ENCODE results near the gene CAMKK2. TPM values are rescaled to one million over a fixed set of nuclear protein-coding genes. Genes with fewer than 3 reads are reported as not detected.
"Not testable (repeated sequence)": the region's sequence is repeated elsewhere in the genome, so short reads cannot be mapped to it uniquely, and the experiment has no call there.

CAMKK2 gene
- total and polyA plus RNA-seq, 2 of the 13 experiments (the other 11 are each of a cell fraction or from before 2014, with no cell fraction given): 18.8 to 20.0 TPM

GRCh38 chr12:121314431-121314830 is 17.9 kb upstream of the CAMKK2 start:
- WGBS (ENCODE audit: low lambda C conversion rate): 94% methylated on average over 3 of the region's 3 CpGs
- Histone ChIP-seq H3K79me2 (ENCODE audit: insufficient read depth, low read length) (no peaks in the 10 kb centered on the region), H3K4me1 (ENCODE audit: insufficient read depth, low read length) (peaks cover 10% of the 10 kb centered on the region; the same call in 1 of the 2 replicates), H3K9me3 (ENCODE audit: low read length) (no peaks in the 10 kb centered on the region), H4K20me1 (ENCODE audit: insufficient read depth, low read length) (0 out of 2 replicates have a peak, but pooled peaks cover 2% of the 10 kb centered on the region), H3K36me3 (replicated peaks in 1 of 2; ENCODE audit: control insufficient read depth in 1 of 2, insufficient read depth in 2 of 2, low read length in 2 of 2) (peaks cover 8 to 40% of the 10 kb centered on the region in 2 experiments; a peak in 4 of 5 replicates), H3K4me3 (replicated peaks in 1 of 3; ENCODE audit: insufficient read depth in 1 of 3, low read depth in 2 of 3, low read length in 3 of 3) (no peak overlapping the region), H3K9ac (ENCODE audit: insufficient read depth, low read depth, low read length) (no peak overlapping the region), H2AFZ (ENCODE audit: low read length) (no peak overlapping the region), H3K4me2 (ENCODE audit: low read depth, low read length) (no peak overlapping the region), H3K27me3 (ENCODE audit: control insufficient read depth in 1 of 2, insufficient read depth in 2 of 2, low read length in 2 of 2) (no peaks in the 10 kb centered on the region), H3K27ac (ENCODE audit: extremely low read length, insufficient read depth, low read length) (no peak overlapping the region)
- ChIA-PET POLR2A (no interaction called here), CTCF (ENCODE audit: low intra/inter-chr PET ratio, low total read pairs) (no interaction called here)
- TF ChIP-seq ZNF841 (CRISPR knock-in tag; IDR thresholded peaks at IDR 0.05; ENCODE audit: borderline replicate concordance) (no peak), ZNF451 (CRISPR knock-in tag; IDR thresholded peaks at IDR 0.05) (no peak), GTF3A (CRISPR knock-in tag; conservative IDR thresholded peaks at IDR 0.05) (no peak), ZBTB42 (CRISPR knock-in tag; IDR thresholded peaks at IDR 0.05) (no peak), MAF1 (CRISPR knock-in tag; IDR thresholded peaks at IDR 0.05; ENCODE audit: borderline replicate concordance) (no peak), ZMAT3 (CRISPR knock-in tag; conservative IDR thresholded peaks at IDR 0.05) (no peak), FOXA1 (IDR thresholded peaks at IDR 0.05) (no peak), FOXA1 (CRISPR knock-in tag; IDR thresholded peaks at IDR 0.05) (no peak), ZBTB21 (CRISPR knock-in tag; IDR thresholded peaks at IDR 0.05) (no peak), MAFG (CRISPR knock-in tag; IDR thresholded peaks at IDR 0.05) (no peak)
- no peak for FAIRE-seq
- no peak for DNase-seq (ENCODE audit: low spot score)
- BruUV-seq (replicated peaks): no TSS peak
- no peak for ATAC-seq
- in situ Hi-C loops (cut with HindIII; ENCODE audit: extremely low pct_ligation_motif_present, low pct_unique_long_range_greater_than_20kb) (no loop called here), intact Hi-C loops (cut with micrococcal nuclease; ENCODE audit: unreplicated experiment) (no loop called here)

DNA sequence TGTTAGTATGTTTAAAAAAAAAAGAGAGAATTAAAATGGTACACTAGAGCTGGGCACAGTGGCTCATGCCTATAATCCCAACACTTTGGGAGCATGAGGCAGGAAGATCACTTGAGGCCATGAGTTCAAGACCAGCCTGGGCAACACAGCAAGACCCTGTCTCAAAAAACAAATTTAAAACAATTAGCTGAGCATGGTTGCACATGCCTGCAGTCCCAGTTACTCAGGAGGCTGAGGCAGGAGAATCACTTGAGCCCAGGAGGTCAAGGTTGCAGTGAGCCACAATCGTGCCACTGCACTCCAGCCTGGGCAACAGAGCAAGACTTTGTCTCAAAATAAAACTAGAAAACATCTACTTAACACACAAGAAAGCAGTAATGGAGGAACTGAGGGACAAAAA is 13.7 kb upstream of the CAMKK2 start:
- CTCF ChIA-PET (ENCODE audit: low intra/inter-chr PET ratio, low total read pairs): not testable (repeated sequence)

DNA sequence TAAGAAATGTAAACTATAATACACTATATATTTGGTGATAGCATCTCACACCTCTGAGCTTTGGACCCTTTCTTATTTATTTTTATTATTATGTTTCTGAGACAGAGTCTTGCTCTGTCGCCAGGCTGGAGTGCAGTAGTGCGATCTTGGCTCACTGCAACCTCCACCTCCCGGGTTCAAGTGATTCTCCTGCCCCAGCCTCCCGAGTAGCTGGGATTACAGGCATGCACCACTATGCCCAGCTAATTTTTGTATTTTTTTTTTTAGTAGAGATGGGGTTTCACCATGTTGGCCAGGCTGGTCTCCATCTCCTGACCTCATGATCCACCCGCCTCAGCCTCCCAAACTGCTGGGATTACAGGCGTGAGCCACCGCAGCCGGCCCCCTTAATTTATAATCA is 10.9 kb upstream of the CAMKK2 start:
- H3K36me3 ChIP-seq (replicated peaks in 1 of 2; ENCODE audit: control insufficient read depth in 1 of 2, insufficient read depth in 2 of 2, low read length in 2 of 2): peaks cover 6 to 24% of the 10 kb centered on the region in 2 experiments; a peak in 2 of 5 replicates
- H2AFZ ChIP-seq (ENCODE audit: low read length); CTCF ChIA-PET (ENCODE audit: low intra/inter-chr PET ratio, low total read pairs); H3K79me2 ChIP-seq (ENCODE audit: insufficient read depth, low read length); H4K20me1 ChIP-seq (ENCODE audit: insufficient read depth, low read length); H3K4me3 ChIP-seq (replicated peaks in 1 of 3; ENCODE audit: insufficient read depth in 1 of 3, low read depth in 2 of 3, low read length in 3 of 3); H3K4me2 ChIP-seq (ENCODE audit: low read depth, low read length); H3K27me3 ChIP-seq (ENCODE audit: control insufficient read depth in 1 of 2, insufficient read depth in 2 of 2, low read length in 2 of 2); H3K9ac ChIP-seq (ENCODE audit: insufficient read depth, low read depth, low read length); BruUV-seq (replicated peaks); H3K27ac ChIP-seq (ENCODE audit: extremely low read length, insufficient read depth, low read length); ATAC-seq; in situ Hi-C loops (cut with HindIII; ENCODE audit: extremely low pct_ligation_motif_present, low pct_unique_long_range_greater_than_20kb); DNase-seq (ENCODE audit: low spot score); FAIRE-seq; H3K9me3 ChIP-seq (ENCODE audit: low read length); intact Hi-C loops (cut with micrococcal nuclease; ENCODE audit: unreplicated experiment): not testable (repeated sequence)
- POLR2A ChIA-PET: interaction anchor here (1.6 kb wide), 1 partner anchor 9 kb away, joined by 3 read pairs; no protein-coding TSS in a partner anchor
- 98% methylated on average over 8 of the region's 8 CpGs for WGBS (ENCODE audit: low lambda C conversion rate)
- peaks cover 19% of the 10 kb centered on the region for H3K4me1 ChIP-seq (ENCODE audit: insufficient read depth, low read length)

More for the DNA sequence above, 13.7 kb upstream of the CAMKK2 start:
- FAIRE-seq; in situ Hi-C loops (cut with HindIII; ENCODE audit: extremely low pct_ligation_motif_present, low pct_unique_long_range_greater_than_20kb); H2AFZ ChIP-seq (ENCODE audit: low read length); H3K27me3 ChIP-seq (ENCODE audit: control insufficient read depth in 1 of 2, insufficient read depth in 2 of 2, low read length in 2 of 2); H3K27ac ChIP-seq (ENCODE audit: extremely low read length, insufficient read depth, low read length); ATAC-seq; BruUV-seq (replicated peaks); H4K20me1 ChIP-seq (ENCODE audit: insufficient read depth, low read length); H3K4me2 ChIP-seq (ENCODE audit: low read depth, low read length); POLR2A ChIA-PET; intact Hi-C loops (cut with micrococcal nuclease; ENCODE audit: unreplicated experiment); H3K79me2 ChIP-seq (ENCODE audit: insufficient read depth, low read length); DNase-seq (ENCODE audit: low spot score); H3K9ac ChIP-seq (ENCODE audit: insufficient read depth, low read depth, low read length); H3K4me1 ChIP-seq (ENCODE audit: insufficient read depth, low read length); H3K9me3 ChIP-seq (ENCODE audit: low read length); H3K4me3 ChIP-seq (replicated peaks in 1 of 3; ENCODE audit: insufficient read depth in 1 of 3, low read depth in 2 of 3, low read length in 3 of 3): not testable (repeated sequence)
- 100% methylated on average over 1 of the region's 1 CpG for WGBS (ENCODE audit: low lambda C conversion rate)
- peaks cover 6 to 32% of the 10 kb centered on the region in 2 experiments; a peak in 3 of 5 replicates for H3K36me3 ChIP-seq (replicated peaks in 1 of 2; ENCODE audit: control insufficient read depth in 1 of 2, insufficient read depth in 2 of 2, low read length in 2 of 2)
